Esophagus squamous epithelium (tissue), 4 donors: ENCODE data around the gene LYZL1.

ENCODE experiments used
- POLR2A ChIP-seq, 4 donors: fragments of 450-650 bp; IDR thresholded peaks; one replicate each; pipeline ENCODE4 v1.6.1; 2017; ENCODE audit warnings: antibody characterized with exemption in 4 of 4, mild to moderate bottlenecking in 4 of 4, moderate library complexity in 3 of 4
- TF ChIP-seq, protein P1 (sequence below), 6 experiments: fragments of 450-650 bp in 4 of 6; fragments of 200-600 bp in 2 of 6; sonication (generic) in 2 of 6; IDR thresholded peaks; one replicate each; pipeline ENCODE4 v1.5.1; 2016 to 2019; ENCODE audit warnings: antibody characterized with exemption in 6 of 6, mild to moderate bottlenecking in 4 of 6, moderate library complexity in 4 of 6

DNA sequence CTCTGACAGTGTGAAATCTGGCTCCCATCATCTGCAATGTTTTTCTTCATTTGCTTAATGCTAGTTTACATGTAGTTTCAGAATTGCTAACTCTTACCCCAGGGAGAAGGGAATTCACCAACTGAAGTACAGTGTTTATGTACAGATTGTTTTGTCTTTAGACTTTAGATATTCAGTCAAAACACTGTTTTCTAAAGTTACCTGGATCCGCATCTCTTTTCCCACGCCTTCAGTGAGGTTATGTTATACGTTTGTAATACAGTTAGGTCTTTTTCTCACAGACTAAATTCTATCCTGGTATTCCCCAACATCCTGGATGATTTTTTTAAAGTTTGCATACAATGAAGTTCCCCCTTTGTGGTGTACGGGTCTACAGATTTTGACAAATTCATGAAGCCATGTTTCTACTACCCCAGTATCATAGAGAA is 3.2 kb upstream of the LYZL1 start:
- TF ChIP-seq, protein P1, sequence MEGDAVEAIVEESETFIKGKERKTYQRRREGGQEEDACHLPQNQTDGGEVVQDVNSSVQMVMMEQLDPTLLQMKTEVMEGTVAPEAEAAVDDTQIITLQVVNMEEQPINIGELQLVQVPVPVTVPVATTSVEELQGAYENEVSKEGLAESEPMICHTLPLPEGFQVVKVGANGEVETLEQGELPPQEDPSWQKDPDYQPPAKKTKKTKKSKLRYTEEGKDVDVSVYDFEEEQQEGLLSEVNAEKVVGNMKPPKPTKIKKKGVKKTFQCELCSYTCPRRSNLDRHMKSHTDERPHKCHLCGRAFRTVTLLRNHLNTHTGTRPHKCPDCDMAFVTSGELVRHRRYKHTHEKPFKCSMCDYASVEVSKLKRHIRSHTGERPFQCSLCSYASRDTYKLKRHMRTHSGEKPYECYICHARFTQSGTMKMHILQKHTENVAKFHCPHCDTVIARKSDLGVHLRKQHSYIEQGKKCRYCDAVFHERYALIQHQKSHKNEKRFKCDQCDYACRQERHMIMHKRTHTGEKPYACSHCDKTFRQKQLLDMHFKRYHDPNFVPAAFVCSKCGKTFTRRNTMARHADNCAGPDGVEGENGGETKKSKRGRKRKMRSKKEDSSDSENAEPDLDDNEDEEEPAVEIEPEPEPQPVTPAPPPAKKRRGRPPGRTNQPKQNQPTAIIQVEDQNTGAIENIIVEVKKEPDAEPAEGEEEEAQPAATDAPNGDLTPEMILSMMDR (IDR thresholded peaks at IDR 0.05): no peak
- TF ChIP-seq POLR2A (IDR thresholded peaks at IDR 0.05): no peak
